ENCODE results near the gene ANK2.

- TF ChIP-seq, protein P1, sequence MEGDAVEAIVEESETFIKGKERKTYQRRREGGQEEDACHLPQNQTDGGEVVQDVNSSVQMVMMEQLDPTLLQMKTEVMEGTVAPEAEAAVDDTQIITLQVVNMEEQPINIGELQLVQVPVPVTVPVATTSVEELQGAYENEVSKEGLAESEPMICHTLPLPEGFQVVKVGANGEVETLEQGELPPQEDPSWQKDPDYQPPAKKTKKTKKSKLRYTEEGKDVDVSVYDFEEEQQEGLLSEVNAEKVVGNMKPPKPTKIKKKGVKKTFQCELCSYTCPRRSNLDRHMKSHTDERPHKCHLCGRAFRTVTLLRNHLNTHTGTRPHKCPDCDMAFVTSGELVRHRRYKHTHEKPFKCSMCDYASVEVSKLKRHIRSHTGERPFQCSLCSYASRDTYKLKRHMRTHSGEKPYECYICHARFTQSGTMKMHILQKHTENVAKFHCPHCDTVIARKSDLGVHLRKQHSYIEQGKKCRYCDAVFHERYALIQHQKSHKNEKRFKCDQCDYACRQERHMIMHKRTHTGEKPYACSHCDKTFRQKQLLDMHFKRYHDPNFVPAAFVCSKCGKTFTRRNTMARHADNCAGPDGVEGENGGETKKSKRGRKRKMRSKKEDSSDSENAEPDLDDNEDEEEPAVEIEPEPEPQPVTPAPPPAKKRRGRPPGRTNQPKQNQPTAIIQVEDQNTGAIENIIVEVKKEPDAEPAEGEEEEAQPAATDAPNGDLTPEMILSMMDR (IDR thresholded peaks at IDR 0.05; ENCODE audit: low read length), result no peak
- TF ChIP-seq EZH2 (IDR thresholded peaks at IDR 0.05; ENCODE audit: borderline replicate concordance, low read length), result no peak
These were observed 359.7 kb downstream of the ANK2 start for GRCh38 chr4:113409181-113409580.

Data from OCI-LY1 (cell line).